Measurements from ENCODE around the gene SKIL. TPM values are rescaled to one million over a fixed set of nuclear protein-coding genes. Genes with fewer than 3 reads are reported as not detected.
"Not testable (repeated sequence)": the region's sequence is repeated elsewhere in the genome, so short reads cannot be mapped to it uniquely, and the experiment has no call there.

Gene SKIL, protein sequence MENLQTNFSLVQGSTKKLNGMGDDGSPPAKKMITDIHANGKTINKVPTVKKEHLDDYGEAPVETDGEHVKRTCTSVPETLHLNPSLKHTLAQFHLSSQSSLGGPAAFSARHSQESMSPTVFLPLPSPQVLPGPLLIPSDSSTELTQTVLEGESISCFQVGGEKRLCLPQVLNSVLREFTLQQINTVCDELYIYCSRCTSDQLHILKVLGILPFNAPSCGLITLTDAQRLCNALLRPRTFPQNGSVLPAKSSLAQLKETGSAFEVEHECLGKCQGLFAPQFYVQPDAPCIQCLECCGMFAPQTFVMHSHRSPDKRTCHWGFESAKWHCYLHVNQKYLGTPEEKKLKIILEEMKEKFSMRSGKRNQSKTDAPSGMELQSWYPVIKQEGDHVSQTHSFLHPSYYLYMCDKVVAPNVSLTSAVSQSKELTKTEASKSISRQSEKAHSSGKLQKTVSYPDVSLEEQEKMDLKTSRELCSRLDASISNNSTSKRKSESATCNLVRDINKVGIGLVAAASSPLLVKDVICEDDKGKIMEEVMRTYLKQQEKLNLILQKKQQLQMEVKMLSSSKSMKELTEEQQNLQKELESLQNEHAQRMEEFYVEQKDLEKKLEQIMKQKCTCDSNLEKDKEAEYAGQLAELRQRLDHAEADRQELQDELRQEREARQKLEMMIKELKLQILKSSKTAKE
- polyA plus RNA-seq (2012; ENCODE audit: insufficient read depth, insufficient read length): 0.85 TPM

DNA sequence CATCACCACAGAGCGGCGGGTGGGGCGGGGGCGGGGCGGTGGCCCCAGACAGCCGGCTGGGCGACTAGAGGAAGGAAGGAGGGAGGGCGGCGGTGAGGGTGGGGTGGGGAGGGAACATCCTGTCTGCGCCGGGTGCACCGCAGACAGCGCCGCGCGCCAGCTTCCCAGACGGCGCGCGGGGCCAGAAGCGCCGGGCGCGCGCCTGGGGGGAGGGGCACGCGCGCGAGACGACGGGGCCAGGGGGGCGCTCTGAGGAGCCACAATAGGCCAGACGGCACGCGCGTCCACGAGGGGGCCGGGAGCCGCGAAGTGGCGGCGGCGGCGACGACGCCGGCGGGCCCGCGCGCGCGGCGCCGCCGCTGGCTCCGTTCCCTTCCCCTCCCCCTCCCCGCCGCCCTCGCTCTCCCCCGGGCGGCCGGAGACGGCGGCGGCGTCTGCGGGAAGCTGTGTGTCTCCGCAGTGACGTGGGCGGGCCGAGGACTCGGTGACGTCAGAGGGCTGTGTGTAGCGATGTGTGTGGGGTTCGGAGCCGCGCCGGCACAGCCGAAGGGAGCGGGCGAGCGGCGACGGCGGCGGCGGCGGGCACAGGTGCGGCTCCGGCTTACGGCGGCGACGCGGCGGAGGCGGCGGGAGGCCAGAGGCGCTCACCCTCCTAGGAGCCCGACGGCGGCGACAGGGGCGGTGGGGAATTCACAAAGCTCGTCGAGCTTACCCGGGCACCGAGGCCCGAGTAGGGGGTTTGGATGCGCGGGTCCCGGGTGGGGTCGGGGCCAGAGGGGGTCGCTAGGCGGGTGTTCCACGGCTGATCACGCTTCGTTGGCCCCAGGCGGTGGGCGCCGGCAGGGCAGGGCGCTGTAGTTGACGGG, at the start of gene SKIL:
Gene SKIL (plus strand): TSS at position 540 of the 866 bp plus-strand sequence. CDS start 2,617 bp downstream, outside the sequence.
- DNase-seq (ENCODE audit: low read depth, low spot score): peak; percentile 86
- H3K4me3 ChIP-seq (ENCODE audit: low read length): peak within 1 kb of the TSS; percentile 55

DNA sequence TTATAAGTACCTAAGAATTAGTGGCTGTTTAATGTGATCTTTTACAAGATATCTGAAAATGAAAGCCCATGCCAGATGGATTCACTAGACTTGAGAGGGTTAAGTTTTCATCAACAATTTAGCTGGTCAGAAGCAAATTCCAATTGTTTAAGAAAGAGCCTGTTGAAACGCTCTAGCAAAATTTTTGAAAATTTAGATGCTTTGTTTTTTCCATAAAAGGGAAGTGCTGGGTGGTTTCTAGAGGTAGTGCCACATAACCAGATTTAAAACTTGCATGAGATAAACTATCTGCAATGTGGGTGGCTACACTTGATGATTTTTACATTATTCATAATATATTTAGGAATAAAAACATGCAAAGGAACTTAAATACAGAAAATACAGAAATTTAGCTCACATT, 48.5 kb upstream of the SKIL start:
- no peak overlapping the region for H3K4me3 ChIP-seq (ENCODE audit: low read length)
- DNase-seq (ENCODE audit: low read depth, low spot score): no peak

DNA sequence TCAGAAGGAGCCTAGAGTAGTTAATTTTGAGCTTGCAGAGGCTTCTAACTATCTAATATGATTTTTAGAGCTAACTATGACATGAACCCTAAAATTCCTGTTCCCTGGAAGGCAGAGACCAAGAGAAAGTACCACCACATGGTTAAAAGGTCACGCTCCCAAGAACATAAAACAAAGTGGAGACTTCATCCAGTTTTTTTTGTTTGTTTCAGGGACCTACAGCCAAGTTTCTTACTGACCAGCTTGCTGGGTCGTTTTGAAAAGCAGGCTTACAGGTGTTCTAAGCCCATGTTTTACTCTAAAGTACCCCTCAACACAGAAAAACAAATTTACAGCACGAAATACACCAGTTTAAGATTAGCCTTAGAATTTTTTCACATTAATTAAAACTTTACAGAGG, 39.6 kb upstream of the SKIL start:
- no peak for DNase-seq (ENCODE audit: low read depth, low spot score)
- H3K4me3 ChIP-seq (ENCODE audit: low read length): no peak overlapping the region

DNA sequence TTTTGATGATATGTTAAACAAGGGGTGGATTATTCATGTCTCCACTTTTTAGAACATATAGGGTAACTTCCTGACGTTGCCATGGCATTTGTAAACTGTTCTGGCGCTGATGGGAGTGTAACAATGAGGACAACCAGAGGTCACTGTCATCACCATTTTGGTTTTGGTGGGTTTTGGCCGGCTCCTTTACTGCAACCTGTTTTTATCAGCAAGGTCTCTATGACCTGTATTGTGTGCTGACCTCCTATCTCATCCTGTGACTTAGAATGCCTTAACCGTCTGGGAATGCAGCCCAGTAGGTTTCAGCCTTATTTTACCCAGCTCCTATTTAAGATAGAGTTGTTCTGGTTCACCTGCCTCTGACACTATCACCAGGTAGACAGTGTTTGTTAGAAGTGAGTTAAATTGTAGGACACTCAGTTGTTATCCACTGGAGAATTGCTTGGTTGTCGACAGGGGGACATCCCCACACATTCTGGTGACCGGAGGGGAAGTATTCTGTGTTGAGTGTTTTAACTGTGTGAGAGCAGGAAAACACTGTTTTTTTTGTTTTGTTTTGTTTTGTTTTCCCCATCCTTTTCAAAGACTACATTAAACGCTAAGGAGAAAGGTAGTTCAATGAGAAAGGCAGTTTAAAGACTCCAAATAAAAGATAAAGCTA, 36.9 kb upstream of the SKIL start:
- H3K4me3 ChIP-seq (ENCODE audit: low read length): no peak overlapping the region
- DNase-seq (ENCODE audit: low read depth, low spot score): no peak

DNA sequence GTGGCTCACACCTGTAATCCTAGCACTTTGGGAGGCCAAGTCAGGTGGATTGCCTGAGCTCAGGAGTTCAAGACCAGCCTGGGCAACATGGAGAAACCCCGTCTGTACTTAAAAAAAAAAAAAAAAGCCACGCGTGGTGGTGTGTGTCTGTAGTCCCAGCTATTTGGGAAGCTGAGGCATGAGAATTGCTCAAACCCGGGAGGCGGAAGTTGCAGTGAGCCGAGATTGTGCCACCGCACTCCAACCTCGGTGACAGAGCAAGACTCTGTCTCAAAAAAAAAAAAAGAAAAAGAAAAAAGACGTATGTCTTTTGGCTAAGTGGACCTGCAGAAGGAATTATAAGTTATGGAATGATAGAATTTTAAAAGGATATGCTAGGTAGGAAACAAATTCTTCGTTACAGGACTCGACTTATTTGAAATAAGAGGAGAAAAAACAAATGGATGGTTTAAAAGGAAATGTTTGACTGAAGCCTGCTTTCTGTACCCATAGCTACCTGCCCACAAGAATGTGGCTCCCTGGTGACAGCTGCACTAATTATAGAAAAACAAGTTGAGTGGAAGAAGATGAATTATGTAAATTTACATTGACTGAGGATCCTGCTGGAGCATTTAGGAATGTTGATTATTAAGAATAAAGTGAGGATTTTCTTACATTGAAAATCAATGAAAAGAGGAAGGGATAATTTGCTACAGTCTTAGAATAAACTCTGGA, 36.0 kb upstream of the SKIL start:
- DNase-seq (ENCODE audit: low read depth, low spot score): no peak
- no peak overlapping the region for H3K4me3 ChIP-seq (ENCODE audit: low read length)

DNA sequence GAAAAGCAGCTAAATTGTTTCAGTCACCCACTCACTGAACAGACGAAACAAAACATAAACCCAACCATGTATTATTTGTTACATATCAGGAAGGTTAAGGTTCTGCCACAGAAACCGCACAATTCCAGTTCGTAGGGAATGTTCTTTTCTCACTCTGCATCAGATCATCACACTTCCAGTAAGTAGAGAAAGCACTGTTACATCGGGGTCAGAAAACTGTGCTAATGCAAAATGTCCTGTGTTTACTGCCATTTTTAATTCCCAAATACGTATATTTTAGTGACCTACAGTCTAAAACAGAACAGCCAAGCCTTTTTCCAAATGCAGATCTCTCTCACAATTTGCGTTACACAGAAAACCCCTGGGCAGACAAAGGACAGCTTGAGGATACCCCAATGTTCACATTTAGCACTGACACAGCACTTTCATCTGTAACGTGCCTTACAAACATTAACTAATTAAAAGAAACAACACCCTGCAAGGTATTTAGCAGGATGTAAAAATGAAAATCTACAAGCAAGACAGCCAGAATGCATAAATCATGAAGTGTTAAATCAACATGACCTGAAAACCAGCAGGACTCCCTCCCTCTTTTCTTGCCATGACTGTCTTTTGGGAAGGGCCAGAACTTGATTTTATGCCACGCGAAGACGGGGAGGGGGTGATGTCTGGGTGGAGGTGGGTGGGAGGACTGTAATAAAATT, 34.8 kb upstream of the SKIL start:
- no peak overlapping the region for H3K4me3 ChIP-seq (ENCODE audit: low read length)
- DNase-seq (ENCODE audit: low read depth, low spot score): no peak

DNA sequence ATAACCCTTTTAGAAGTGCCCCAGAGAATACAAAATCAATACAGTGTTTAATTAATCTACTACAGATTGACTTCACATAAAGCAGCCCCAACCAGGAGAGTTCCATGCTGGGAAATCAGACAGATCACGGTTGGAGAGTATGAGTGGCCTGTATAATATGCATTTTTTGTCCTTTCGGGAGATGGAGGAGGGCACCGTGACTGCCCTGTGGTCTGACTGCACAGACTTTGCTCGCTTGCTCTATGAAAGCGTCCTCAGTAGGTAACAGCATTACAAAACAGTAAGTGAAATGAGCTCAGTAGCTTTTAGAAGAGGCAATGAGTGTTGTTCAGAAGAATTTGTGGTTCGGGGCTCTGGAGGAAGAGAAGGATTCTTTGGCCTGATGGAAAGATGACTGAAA, 34.2 kb upstream of the SKIL start:
- DNase-seq (ENCODE audit: low read depth, low spot score): no peak
- no peak overlapping the region for H3K4me3 ChIP-seq (ENCODE audit: low read length)

DNA sequence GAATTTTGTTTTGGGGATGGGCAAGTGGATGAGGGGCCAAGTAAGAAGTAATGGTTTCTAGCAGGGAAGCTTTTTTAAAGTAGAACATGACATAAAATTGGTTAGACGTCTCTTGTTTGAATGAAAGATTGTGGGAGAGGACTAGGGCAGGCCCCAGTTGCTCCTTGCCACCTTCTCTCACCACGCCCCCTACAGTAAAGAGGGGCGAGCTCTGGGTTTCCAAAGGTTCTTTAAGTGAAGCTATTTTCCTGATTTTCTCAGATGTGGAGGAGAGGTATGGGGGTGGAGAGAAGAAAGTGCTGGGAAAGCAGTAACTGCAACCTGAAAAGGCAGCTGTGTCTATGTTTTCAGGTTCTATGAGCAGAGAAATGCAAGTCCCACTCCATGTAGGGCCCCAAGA, 32.6 kb upstream of the SKIL start:
- no peak overlapping the region for H3K4me3 ChIP-seq (ENCODE audit: low read length)
- no peak for DNase-seq (ENCODE audit: low read depth, low spot score)

DNA sequence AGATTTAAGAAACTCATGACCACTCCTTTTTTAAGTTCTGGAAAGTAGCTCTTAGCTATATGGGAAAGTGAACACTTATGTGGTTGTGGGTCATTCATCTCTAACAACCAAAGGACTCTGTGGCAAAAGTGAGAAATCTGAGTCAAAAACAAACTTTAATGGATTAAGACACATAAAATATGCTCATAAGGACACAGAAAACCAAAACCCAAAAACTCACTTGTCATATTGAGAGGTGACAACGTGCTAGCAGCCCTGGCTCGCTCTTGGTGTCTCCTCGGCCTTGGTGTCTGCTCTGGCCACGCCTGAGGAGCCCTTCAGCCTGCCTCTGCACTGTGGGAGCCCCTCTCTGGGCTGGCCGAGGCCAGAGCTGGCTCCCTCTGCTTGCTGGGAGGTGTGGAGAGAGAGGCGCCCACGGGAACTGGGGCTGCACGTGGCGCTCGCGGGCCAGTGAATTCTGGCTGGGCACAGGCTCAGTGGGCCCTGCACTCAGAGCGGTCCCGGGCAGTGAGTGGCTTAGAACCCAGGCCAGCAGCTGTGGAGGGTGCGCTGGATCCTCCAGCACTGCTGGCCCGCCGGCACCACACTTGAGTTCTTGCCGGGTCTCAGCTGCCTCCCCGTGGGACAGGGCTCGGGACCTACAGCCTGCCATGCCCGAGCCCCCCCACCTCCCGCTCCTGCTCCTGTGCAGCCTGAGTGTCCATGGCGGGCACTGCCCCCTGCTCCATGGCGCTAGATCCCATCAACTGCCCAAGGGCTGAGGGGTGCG, 30.3 kb upstream of the SKIL start:
- no peak overlapping the region for H3K4me3 ChIP-seq (ENCODE audit: low read length)
- DNase-seq (ENCODE audit: low read depth, low spot score): no peak

DNA sequence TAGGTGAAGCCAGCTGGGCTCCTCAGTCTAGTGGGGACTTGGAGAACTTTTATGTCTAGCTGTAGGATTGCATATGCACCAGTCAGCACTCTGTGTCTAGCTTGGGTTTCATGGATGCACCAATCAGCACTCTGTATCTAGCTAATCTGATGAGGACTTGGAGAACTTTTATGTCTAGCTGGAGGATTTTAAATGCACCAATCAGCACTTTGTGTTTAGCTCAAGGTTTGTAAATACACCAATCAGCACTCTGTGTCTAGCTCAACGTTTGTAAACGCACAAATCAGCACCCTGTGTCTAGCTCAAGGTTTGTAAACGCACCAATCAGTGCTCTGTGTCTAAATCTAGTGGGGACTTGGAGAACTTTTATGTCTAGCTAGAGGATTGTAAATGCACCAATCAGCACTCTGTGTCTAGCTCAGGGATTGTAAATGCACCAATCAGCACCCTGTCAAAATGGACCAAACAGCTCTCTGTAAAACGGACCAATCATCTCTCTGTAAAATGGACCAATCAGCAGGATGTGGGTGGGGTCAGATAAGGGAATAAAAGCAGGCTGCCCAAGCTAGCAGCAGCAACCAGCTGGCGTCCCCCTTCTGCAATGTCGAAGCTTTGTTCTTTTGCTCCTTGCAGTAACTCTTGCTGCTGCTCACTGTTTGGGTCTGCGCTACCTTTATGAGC, 29.5 kb upstream of the SKIL start:
- H3K4me3 ChIP-seq (ENCODE audit: low read length); DNase-seq (ENCODE audit: low read depth, low spot score): not testable (repeated sequence)

DNA sequence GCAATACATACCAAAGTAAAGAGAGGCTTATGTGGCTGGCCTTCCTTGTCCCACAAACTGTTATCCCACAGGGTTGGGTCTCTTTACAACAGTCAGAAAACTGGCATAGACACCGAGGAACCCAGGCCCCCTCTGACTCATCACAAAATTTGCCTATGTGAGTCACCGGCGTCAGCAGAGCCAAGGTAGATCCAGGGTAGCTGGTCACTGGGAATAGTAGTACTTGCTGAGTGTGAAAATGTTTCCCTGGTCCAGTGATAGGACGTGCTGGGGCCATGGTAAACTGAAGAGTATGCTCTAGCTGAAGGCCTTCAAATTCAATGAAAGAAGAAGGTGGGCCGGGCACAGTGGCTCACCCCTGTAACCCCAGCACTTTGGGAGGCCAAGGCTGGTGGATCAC, 27.1 kb upstream of the SKIL start:
- DNase-seq (ENCODE audit: low read depth, low spot score): no peak
- H3K4me3 ChIP-seq (ENCODE audit: low read length): no peak overlapping the region

DNA sequence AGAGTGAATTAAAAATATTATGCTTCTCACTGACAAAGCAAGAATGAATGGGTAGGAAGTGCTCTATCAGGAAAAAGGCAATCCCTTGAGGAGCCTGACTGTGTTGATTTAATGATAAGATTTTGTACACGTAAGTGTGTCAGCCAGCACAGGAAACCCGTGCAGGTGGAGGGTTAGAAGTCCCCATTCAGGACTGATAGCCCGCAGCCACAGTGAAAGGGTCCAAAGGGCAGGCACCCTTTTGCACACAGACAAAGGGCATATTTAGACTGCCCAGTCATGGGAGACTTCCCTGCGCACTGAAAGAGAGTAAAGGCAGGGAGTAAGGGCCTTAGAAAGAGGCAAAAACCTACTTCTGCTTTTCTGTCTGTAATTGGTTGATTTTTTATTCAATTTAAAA, 26.4 kb upstream of the SKIL start:
- no peak for DNase-seq (ENCODE audit: low read depth, low spot score)
- no peak overlapping the region for H3K4me3 ChIP-seq (ENCODE audit: low read length)

DNA sequence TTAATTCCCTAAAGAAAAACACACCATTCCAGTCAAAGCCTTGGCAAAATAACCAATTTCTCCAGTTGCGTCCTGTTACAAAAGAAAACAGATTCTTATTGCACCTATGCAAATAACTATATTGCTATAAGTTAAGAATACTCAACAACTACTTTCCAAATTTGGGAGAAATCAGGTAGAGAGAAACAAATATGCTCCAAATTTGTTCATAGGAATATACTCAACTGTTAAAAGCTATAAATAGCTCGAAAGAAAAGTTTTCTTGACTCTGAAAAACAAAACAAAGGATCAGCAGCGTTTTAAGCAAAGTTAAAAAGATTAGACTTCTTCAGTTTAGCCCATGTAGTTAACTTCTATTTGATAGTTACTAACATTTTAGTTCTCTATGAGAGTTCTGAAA, 20.1 kb upstream of the SKIL start:
- no peak for DNase-seq (ENCODE audit: low read depth, low spot score)
- H3K4me3 ChIP-seq (ENCODE audit: low read length): no peak overlapping the region

DNA sequence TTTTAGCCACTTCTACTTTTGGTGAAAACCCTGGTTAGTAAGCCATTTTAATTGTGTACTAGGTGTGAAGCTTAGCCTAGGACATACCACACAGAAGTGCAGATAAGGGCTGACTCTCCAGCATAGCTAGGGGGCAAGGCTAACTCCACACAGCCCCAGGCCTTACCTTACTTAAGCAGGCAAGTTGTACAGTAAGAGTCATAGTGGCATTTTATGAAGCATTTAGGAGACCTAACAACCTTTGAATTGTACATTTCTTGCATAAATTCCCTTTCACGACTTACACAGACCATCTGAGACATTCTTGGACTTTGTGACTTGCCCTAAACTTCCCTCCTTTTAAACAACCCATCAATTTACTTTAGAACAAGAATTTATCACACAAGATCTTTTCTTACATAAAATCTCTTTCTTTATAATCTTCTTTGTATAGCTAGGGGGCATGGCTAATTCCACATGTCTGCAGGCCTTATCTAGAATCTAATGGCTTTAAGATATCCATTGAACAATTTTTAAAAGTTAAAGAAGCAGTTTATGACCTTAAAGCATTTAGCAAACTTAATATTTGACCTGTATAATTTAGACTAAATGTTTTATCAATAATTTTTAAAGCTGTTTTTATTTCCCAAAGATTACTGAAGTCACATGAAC, 18.7 kb upstream of the SKIL start:
- H3K4me3 ChIP-seq (ENCODE audit: low read length): no peak overlapping the region
- DNase-seq (ENCODE audit: low read depth, low spot score): no peak

DNA sequence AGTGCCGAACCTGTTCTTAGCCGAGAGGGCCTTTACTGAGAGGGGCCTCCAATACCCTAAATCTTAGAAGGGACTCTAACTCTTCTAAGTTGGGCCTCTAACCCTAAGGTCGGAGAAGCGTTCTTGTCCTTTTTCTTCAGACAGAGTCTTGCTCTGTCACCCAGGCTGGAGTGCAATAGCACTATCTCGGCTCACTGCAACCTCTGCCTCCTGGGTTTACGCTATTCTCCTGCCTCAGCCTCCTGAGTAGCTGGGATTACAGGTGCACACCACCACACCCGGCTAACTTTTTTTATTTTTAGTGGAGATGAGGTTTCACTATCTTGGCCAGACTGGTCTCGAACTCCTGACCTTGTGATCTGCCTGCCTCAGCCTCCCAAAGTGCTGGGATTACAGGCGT, 15.2 kb upstream of the SKIL start:
- not testable (repeated sequence) for DNase-seq (ENCODE audit: low read depth, low spot score)

DNA sequence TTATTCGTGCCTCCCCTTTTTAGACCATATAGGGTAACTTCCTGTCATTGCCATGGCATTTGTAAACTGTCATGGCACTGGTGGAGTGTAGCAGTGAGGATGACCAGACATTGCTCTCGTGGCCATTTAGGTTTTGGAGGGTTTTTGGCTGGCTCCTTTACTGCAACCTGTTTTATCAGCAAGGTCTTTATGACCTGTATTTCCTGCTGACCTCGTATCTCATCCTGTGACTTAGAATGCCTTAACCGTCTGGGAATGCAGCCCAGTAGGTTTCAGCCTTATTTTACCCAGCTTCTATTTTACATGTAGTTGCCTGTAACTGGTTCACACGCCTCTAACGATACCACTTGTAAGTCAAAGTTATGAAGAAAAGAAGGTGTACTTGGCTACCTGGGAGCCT, 13.7 kb upstream of the SKIL start:
- not testable (repeated sequence) for DNase-seq (ENCODE audit: low read depth, low spot score); H3K4me3 ChIP-seq (ENCODE audit: low read length)

More for the DNA sequence above, 15.2 kb upstream of the SKIL start:
- not testable (repeated sequence) for H3K4me3 ChIP-seq (ENCODE audit: low read length)

All from Jurkat, Clone E6-1 (cell line).